ENCODE measurements around the gene SKI. TPM values are rescaled to one million over a fixed set of nuclear protein-coding genes. Genes with fewer than 3 reads are reported as not detected.
A peak's percentile ranks its signal among the peaks of the same experiment; 100 is the strongest.

Gene SKI
- total RNA-seq, 1 experiment from 2014 or later: 89.5 TPM

- TF ChIP-seq, protein P1, sequence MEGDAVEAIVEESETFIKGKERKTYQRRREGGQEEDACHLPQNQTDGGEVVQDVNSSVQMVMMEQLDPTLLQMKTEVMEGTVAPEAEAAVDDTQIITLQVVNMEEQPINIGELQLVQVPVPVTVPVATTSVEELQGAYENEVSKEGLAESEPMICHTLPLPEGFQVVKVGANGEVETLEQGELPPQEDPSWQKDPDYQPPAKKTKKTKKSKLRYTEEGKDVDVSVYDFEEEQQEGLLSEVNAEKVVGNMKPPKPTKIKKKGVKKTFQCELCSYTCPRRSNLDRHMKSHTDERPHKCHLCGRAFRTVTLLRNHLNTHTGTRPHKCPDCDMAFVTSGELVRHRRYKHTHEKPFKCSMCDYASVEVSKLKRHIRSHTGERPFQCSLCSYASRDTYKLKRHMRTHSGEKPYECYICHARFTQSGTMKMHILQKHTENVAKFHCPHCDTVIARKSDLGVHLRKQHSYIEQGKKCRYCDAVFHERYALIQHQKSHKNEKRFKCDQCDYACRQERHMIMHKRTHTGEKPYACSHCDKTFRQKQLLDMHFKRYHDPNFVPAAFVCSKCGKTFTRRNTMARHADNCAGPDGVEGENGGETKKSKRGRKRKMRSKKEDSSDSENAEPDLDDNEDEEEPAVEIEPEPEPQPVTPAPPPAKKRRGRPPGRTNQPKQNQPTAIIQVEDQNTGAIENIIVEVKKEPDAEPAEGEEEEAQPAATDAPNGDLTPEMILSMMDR (conservative IDR thresholded peaks at IDR 0.05): no peak
- Histone ChIP-seq H3K79me2 (ENCODE audit: insufficient read depth, low read length) (peaks cover 16% of the 10 kb centered on the region; the same call in 1 of the 2 replicates), H2BK12ac (ENCODE audit: insufficient read length, low read depth, low read length) (no peak overlapping the region), H3K18ac (ENCODE audit: insufficient read length, low read depth, low read length) (no peak overlapping the region), H2BK5ac (ENCODE audit: insufficient read length, low read length) (no peak overlapping the region), H2AFZ (ENCODE audit: low read length) (no peak overlapping the region), H3K14ac (ENCODE audit: insufficient read depth, low read length) (no peak overlapping the region; the same call in 1 of the 2 replicates), H2BK20ac (ENCODE audit: low read depth, low read length, poor library complexity, severe bottlenecking) (no peak overlapping the region), H3K79me1 (ENCODE audit: insufficient read depth, low read depth, low read length, poor library complexity, severe bottlenecking) (peaks cover 10% of the 10 kb centered on the region), H3K4ac (ENCODE audit: low read depth, low read length) (no peak overlapping the region), H3K4me2 (ENCODE audit: insufficient read depth, insufficient read length, low read length) (no peak overlapping the region), H3K9ac (ENCODE audit: extremely low read depth, insufficient read length, low read length) (no peak overlapping the region), H3K9me3 (ENCODE audit: control insufficient read depth, low read depth, low read length) (no peaks in the 10 kb centered on the region), H3K23me2 (ENCODE audit: insufficient read length, low read depth, low read length, poor library complexity, severe bottlenecking) (no peaks in the 10 kb centered on the region), H3K23ac (ENCODE audit: insufficient read length, low read depth, low read length) (no peak overlapping the region), H2AK5ac (ENCODE audit: insufficient read length, low read length) (no peak overlapping the region), H3K56ac (ENCODE audit: insufficient read length, low read depth, low read length) (no peak overlapping the region), H2BK120ac (ENCODE audit: low read depth, low read length, poor library complexity, severe bottlenecking) (no peak overlapping the region), H2BK15ac (ENCODE audit: low read depth, low read length) (no peak overlapping the region), H4K20me1 (ENCODE audit: control insufficient read depth, insufficient read depth, insufficient read length) (no peaks in the 10 kb centered on the region), H4K5ac (ENCODE audit: insufficient read length, low read depth, low read length) (no peak overlapping the region), H3K27ac (ENCODE audit: insufficient read length, low read depth, low read length) (no peak overlapping the region), H3T11ph (ENCODE audit: low read length) (no peak overlapping the region), H4K8ac (replicated peaks; ENCODE audit: insufficient read length, low read depth, low read length) (no peak overlapping the region), H3K4me1 (ENCODE audit: insufficient read depth, low read length) (no peaks in the 10 kb centered on the region), H3K27me3 (ENCODE audit: insufficient read depth, low read length) (no peaks in the 10 kb centered on the region), H4K91ac (ENCODE audit: insufficient read length, low read depth, low read length) (no peak overlapping the region)
- H3K27me3 Mint-ChIP-seq (ENCODE audit: low read depth): no peaks in the 10 kb centered on the region
- no peak overlapping the region for H3K4me3 Mint-ChIP-seq
- no CpG with 5 or more reads among the region's 17 CpGs for WGBS (ENCODE audit: extremely low coverage, insufficient read length, low lambda C conversion rate)
- no peak for DNase-seq
- H3K9me3 Mint-ChIP-seq: no peaks in the 10 kb centered on the region
- peak overlapping the region in 1 of 3 experiments; percentile 68; a peak in 2 of 7 replicates for H3K27ac Mint-ChIP-seq
- H3K36me3 Mint-ChIP-seq (ENCODE audit: insufficient read depth in 1 of 3, low read depth in 3 of 3): peaks cover 8 to 32% (median 28%) of the 10 kb centered on the region in 3 experiments; a peak in 6 of 7 replicates
- H3K4me1 Mint-ChIP-seq: peaks cover 3 to 5% of the 10 kb centered on the region in 2 experiments; a peak in 3 of 4 replicates
These were observed 73.6 kb downstream of the SKI start for GRCh38 chr1:2301607-2302291.
